ENCODE measurements around the gene GAREM2. TPM values are rescaled to one million over a fixed set of nuclear protein-coding genes. Genes with fewer than 3 reads are reported as not detected.

GAREM2 gene
- total RNA-seq, 1 experiment from 2014 or later = 2.6 TPM

- no TSS peak for BruUV-seq (replicated peaks)
- Mint-ChIP-seq H3K4me3 (ENCODE audit: low read depth, unreplicated experiment) (no peak overlapping the region), H3K36me3 (ENCODE audit: insufficient read depth, unreplicated experiment) (peaks cover 22% of the 10 kb centered on the region), H3K9me3 (ENCODE audit: low read depth, unreplicated experiment) (no peaks in the 10 kb centered on the region), H3K27ac (ENCODE audit: unreplicated experiment) (no peak overlapping the region), H3K27me3 (ENCODE audit: unreplicated experiment) (no peaks in the 10 kb centered on the region), H3K4me1 (ENCODE audit: low read depth, unreplicated experiment) (peaks cover 3% of the 10 kb centered on the region)
- CTCF ChIA-PET = no interaction called here
- no peak for TF ChIP-seq CTCF (IDR thresholded peaks at IDR 0.05; ENCODE audit: unreplicated experiment)
- DNase-seq = no peak
- intact Hi-C loops (cut with micrococcal nuclease; ENCODE audit: unreplicated experiment) = no loop called here
Measured at GRCh38 chr2:26229595-26229994, 56.7 kb downstream of the GAREM2 start.

GRCh38 chr2:26230806-26231205 is 57.9 kb downstream of the GAREM2 start:
- CTCF ChIA-PET = no interaction called here
- H3K4me1 Mint-ChIP-seq (ENCODE audit: low read depth, unreplicated experiment) = no peaks in the 10 kb centered on the region
- no peak overlapping the region for H3K4me3 Mint-ChIP-seq (ENCODE audit: low read depth, unreplicated experiment)
- DNase-seq = no peak
- no peaks in the 10 kb centered on the region for H3K9me3 Mint-ChIP-seq (ENCODE audit: low read depth, unreplicated experiment)
- H3K27me3 Mint-ChIP-seq (ENCODE audit: unreplicated experiment) = no peaks in the 10 kb centered on the region
- TF ChIP-seq CTCF (IDR thresholded peaks at IDR 0.05; ENCODE audit: unreplicated experiment) = no peak
- intact Hi-C loops (cut with micrococcal nuclease; ENCODE audit: unreplicated experiment) = no loop called here
- no TSS peak for BruUV-seq (replicated peaks)
- peaks cover 32% of the 10 kb centered on the region for H3K36me3 Mint-ChIP-seq (ENCODE audit: insufficient read depth, unreplicated experiment)
- H3K27ac Mint-ChIP-seq (ENCODE audit: unreplicated experiment) = no peak overlapping the region

GRCh38 chr2:26235089-26235488 is 62.2 kb downstream of the GAREM2 start:
- Mint-ChIP-seq H3K27me3 (ENCODE audit: unreplicated experiment) (no peaks in the 10 kb centered on the region), H3K4me1 (ENCODE audit: low read depth, unreplicated experiment) (peaks cover 17% of the 10 kb centered on the region), H3K27ac (ENCODE audit: unreplicated experiment) (no peak overlapping the region), H3K4me3 (ENCODE audit: low read depth, unreplicated experiment) (no peak overlapping the region), H3K9me3 (ENCODE audit: low read depth, unreplicated experiment) (no peaks in the 10 kb centered on the region), H3K36me3 (ENCODE audit: insufficient read depth, unreplicated experiment) (peaks cover 34% of the 10 kb centered on the region)
- CTCF ChIA-PET = no interaction called here
- intact Hi-C loops (cut with micrococcal nuclease; ENCODE audit: unreplicated experiment) = no loop called here
- DNase-seq = no peak
- TF ChIP-seq CTCF (IDR thresholded peaks at IDR 0.05; ENCODE audit: unreplicated experiment) = no peak
- BruUV-seq (replicated peaks) = no TSS peak

DNA sequence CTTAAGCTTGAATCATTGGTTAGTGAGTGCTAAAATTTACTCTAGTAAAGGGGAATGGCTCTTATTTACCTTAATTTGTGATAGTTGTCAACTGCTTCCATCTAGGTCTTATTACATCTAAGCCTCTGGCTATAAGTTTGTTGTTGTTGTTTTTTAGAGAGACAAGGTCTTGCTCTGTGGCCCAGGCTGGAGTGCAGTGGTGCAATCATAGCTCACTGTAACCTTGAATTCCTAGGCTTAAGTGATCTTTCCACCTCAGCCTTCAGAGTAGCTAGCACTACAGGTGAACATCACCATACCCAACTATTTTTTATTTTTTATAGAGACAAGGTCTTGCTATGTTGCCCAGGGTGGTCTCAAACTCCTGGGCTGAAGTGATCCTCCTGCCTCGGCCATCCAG is 65.0 kb downstream of the GAREM2 start:
- intact Hi-C loops (cut with micrococcal nuclease; ENCODE audit: unreplicated experiment) = no loop called here
- BruUV-seq (replicated peaks) = no TSS peak
- Mint-ChIP-seq H3K9me3 (ENCODE audit: low read depth, unreplicated experiment) (no peaks in the 10 kb centered on the region), H3K27me3 (ENCODE audit: unreplicated experiment) (no peaks in the 10 kb centered on the region), H3K36me3 (ENCODE audit: insufficient read depth, unreplicated experiment) (peaks cover 23% of the 10 kb centered on the region), H3K27ac (ENCODE audit: unreplicated experiment) (no peak overlapping the region), H3K4me3 (ENCODE audit: low read depth, unreplicated experiment) (no peak overlapping the region), H3K4me1 (ENCODE audit: low read depth, unreplicated experiment) (peaks cover 27% of the 10 kb centered on the region)
- no peak for DNase-seq
- CTCF ChIA-PET = no interaction called here
- TF ChIP-seq CTCF (IDR thresholded peaks at IDR 0.05; ENCODE audit: unreplicated experiment) = no peak

Data from Calu3 (cell line).